Measurements from ENCODE around the gene APRT.
"Not testable (repeated sequence)": the region's sequence is repeated elsewhere in the genome, so short reads cannot be mapped to it uniquely, and the experiment has no call there.

Gene APRT

DNA sequence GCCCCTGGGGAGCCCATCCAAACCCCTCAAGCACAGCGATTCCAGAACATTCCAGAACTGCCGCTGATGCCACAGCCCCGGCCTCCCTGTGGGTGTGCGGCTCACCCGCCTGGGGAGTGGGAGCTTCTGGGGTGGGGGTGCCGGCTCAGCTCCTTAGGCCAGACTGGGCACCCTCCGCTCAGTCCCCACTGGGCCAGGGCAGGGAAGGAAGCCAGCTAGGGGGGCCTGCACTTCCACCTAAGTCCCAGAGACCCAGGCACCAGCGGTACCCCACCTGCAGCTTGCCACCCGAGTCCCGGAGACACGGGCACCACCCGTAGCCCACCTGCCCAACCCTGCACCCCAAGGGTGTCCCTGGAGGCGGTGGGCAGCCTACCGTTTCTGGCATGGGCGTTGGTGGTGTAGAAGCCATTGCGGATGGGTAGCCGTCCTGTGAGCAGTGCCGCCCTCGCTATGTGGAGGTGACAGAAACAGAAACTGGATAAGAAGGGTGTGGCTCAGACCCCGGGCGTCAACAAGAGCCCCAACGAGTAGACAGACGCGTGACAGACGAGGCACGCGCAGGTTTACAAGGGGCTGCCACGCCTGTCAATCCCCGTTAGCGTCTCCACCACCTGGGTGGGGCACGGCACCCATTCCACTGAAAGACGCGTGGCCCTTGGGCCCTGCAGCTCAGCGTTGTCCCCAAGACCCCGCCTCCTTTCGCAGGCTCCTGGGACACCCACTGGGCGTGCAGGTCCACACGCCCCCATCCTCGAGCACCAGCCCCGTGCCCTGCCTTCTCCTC is 30.0 kb upstream of the APRT start:
- DNase-seq: no peak

DNA sequence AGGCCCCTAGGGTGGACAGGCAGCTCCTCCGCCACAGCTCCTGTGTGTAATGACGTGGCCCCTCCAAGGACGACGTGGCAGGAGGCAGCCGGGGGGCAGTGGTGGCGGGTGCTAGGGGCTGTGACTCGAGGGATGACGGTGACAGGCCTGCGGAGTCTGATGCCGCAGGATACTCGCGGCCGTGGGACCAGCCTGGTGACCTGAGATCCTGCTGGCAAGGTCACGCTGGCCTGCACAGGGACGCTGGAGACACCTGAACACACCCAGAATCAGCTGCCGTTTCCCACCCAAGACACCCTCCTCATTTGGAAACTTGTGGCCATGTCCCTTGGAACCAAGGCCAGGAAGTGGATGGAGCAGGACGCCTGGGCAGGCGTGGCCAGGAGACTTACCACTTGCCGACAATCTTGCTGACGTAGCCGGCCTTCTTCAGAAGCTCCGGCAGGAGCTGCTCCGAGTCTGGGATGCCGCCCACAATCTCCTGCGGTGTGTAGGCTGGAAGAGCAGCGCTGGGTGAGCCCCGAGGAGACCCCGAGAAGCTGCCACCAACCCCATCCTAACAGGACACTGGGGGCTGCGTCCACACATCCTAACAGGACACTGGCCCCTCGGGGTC is 29.0 kb upstream of the APRT start:
- no peak for DNase-seq

DNA sequence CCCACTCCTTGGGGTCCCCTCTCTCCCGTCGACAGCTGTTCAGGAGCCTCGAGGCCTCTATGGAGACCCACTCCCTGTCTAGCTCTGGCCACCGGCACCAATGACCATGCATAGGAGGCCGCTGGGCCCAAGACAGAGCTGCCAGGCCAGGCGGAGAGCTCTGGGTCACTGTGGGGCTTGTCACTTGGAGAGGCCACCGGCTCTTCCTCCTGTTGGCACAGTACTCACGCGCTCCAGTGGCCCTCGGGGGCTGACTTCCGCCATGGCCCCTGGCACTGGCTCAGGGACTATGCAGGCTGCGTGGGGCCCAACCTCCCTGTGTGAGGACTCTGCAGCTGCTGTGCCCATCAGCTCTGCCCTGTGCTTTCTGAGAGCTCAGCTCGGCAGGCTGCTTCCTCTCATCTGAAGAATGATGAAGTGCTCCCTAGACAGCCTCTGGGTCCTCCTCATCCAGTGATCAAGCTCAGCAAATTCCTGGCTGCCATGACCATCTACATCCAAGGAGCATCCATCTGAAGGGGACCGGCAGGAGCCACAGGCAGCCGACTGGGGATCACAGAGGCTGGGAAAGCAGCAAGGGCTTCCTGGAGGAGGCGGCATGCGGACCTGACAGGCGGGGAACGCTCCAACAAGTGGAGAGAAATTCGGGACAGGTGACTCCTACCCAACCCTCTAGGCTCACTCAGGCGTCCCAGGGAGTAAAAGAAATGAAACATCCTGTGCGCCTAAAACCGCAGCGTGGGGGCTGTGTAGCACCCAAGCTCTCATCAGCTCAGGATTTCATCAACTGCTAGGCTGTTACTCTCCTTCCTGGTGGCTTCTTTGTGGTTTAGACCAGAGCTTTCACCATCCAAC is 28.2 kb upstream of the APRT start:
- no peak for DNase-seq

DNA sequence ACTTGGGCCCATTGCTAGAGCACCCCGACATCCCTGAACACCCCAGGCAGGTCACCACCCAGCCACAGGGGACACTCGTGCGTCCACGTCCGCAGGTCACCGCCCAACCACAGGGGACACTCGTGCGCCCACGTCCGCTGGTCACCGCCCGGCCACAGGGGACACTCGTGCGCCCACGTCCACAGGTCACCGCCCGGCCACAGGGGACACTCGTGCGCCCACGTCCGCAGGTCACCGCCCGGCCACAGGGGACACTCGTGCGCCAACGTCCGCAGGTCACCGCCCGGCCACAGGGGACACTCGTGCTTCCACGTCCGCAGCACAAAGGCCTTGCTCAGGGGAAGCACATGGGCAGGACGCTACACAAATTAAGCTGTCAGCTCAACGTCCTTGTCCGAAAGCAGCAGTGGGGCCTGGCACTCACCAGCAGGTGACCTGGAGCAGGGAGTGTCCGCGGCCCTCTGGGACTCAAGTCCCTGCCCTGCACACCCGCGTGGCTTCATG is 27.4 kb upstream of the APRT start:
- DNase-seq: no peak

DNA sequence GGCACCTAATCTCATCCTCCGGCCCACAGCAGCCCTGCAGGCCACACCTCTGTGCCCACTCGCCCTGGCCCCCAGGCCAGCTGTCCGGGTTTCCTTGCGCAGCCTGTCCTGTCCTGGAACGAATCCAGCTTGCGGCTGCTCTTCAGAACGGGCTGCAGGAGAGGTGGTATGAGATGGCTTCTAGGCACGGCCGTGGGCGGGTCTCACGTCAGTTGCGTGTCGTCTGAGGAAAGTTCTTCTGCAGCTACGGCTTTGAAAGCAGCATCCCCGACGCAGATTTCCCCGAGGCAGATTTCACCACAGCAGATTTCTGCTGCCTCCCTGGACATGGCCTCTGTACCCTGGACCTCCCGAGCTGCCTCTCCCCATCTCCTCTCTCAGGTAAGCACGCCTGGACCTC is 26.8 kb upstream of the APRT start:
- DNase-seq: no peak

DNA sequence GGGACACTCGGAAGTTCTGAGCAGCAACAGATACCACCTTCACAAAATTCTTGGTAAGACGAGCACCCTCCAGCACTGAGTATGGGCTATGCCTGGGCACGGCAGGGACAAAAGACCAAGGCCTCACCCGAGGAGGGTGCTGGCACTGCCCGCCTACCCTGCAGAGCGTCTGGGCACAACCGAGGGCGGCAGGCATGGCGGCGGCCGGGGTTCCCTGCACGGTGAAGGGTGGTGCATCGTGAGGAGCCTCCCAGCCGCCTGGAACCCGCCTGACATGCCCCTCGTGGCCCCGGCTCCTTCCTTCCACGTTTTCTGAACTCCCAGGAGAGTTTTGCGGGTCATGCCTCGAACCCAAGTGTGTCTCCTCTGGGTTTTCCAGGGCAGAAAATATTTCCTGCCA is 26.1 kb upstream of the APRT start:
- no peak for DNase-seq

DNA sequence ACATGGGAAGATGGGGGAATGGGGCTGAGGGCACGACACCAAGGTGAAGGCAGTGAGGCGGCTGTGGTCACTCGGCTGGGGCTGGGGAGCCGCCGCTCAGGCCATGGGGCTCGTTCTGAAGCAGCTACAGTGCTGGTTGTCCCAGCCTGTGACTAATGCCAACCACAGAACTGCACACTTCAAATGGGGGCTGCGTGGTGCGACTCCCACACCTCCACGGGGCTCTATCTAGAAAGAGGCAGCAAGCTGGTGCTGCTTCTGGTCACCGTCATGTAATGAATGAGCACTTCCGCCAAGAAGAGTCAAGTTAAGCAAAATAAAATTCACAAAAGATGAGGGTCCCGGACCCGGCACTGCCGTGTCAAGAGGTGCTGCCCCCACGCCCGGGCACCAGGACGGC is 25.1 kb upstream of the APRT start:
- DNase-seq: no peak

DNA sequence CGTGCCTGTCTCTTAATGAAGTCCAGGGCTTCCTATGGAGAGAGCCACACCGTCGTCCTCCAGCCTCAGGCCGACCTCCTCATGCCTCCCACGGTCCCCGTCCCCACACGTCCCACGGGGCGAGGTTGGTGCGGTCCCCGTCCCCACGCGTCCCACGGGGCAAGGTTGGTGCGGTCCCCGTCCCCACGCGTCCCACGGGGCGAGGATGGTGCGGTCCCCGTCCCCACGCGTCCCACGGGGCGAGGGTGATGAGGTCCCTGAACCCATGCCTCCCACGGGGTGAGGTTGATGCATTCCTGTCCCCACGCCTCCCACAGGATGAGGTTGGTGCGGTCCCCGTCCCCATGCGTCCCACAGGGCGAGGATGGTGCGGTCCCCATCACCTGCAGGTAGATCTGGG is 24.1 kb upstream of the APRT start:
- no peak for DNase-seq

DNA sequence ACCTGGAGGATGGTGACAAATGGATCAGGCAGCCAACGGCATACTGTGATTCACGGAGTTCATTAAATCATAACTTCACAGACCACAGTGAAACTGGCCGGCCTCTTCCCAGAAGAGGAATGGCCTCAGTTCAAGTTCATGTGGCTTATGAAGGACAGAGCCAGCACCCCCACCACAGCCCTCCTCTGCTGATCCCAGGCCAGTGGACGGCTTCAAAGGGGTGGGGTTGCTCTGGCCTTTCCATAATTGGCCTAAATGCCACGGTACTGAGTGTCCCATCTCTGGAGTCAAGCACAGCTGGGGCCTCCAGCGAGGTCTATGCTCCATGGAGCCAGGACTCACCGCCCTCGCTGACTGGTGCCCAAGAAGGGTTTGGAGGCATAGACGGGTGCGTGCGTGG is 23.7 kb upstream of the APRT start:
- no peak for DNase-seq

DNA sequence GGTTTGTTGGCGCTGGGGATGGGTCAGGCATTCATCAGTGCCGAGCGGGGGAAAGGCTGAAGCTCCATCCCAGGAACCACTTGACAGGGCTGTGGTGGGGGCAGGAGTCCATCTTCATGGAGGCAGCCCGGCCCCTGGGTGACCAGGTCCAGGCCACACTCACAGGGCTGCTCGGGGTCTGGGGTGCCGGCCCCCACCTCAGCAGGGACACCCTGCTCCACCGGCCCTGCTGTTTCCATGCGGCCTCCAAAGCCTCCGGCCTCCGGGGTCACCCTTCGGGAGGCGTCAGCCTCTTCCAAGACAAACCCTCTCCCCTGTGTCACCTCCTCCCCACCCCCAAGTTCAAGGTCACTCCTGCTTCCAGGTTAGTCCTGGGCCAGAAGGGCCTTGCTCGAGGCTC is 22.9 kb upstream of the APRT start:
- DNase-seq: no peak

DNA sequence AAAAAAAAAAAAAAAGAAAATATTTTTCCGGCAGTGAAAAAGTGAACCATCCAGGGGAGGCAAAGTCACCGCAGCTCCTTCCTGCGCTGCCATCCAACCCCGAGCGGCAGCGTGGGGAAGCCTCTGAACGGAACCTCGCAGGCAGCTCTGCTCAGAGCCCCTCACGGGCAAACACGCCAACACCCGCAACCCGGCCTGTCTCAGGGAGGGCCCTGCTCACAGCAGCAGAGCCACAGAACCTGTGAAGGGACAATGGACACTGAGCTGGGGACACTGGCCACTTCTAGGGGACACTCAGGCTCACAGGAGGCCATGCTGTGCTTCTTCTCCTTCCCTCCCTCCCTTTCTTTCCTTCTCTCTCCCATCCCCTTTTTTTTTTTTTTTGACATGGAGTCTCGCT is 21.4 kb upstream of the APRT start:
- no peak for DNase-seq

DNA sequence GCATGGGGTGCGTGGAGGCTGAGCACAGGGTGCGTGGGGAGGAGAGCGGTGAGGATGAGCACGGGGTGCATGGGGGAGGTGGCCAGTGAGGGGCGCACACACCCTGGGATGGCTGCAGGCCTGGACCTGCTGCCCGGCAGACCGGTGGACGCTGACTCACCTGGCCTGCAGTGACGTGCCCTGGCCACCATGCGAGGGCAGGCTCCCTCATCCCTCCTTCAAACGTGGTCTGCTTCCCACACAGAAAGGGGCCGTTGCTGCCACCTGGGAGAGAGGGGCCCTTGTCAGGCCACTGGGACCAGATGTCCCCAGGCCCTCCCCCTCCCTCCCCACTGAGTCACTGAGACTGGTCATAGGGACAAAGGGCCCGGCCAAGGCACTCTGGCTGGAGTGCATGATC is 20.1 kb upstream of the APRT start:
- no peak for DNase-seq

DNA sequence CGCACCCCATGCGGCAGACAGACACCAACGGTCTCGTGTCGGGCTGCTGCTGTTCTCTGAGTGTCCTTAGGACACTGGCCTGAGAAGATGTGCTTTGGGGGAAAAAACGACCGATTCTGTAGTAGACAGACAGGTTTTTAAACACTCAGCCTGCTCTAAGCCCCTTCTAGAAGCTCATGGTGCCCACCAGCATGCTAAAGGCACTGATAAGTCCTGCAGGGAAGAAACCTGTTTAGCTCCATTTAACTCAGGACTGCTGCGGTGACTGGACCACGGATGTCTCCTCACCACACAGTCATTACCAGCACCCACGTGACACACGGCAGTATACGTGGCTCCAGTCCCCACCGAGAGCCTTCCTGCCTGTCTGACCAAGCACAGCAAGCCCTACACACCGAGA is 19.1 kb upstream of the APRT start:
- DNase-seq: no peak

DNA sequence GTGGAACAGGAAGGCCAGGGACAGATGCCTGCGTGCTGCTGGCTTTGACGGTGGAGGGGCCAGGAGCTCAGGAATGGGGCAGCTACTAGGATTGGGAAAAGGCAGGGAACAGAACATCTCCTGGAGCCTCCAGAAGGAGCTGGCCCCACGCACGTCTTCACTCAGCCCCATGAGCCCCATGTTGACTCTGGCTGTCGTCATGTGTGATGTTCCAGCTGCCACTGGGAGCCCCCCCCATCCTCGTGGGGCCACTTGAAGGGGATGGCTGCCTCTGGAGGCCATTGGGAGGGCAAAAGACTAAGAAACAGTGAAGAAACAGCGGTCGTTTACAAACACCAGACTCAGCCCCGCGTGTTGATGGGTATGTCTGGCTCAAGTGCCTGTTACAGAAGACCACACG is 18.5 kb upstream of the APRT start:
- no peak for DNase-seq

DNA sequence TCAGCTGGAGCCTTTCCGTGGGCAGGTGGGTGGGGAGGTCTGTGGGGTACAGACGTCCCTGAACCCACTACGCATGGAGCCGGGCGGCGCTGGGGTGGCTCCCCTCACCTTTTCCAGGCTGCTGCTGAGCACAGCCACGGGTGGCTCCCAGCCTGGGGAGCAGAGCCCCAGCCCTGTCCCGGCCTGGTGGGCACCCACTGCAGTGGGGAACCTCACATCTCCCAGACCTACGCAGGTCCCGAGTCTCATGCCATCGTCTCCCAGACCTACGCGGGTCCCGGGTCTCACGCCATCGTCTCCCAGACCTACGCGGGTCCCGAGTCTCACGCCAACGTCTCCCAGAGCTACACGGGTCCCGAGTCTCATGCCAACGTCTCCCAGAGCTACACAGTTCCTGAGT is 17.0 kb upstream of the APRT start:
- DNase-seq: no peak

DNA sequence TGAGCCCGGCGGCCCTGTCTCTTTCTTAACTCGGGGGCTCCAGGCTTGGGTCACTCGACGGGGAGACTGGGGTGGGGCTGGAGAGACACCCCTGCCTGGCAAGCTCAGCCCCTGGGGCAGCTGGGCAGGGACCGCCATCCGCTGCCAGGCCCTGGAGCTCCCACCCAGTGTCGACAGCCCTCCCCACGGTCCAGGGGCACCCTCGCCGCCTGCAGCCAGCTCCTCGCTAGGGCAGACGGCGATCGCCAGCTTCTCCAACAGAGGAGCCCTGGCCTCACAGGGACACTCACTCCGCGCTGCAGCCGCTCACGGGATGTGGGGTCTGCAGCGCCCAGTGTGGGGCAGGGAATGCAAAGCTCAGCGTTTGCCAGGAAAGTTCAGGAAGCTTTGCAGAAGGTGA is 16.0 kb upstream of the APRT start:
- no peak for DNase-seq

DNA sequence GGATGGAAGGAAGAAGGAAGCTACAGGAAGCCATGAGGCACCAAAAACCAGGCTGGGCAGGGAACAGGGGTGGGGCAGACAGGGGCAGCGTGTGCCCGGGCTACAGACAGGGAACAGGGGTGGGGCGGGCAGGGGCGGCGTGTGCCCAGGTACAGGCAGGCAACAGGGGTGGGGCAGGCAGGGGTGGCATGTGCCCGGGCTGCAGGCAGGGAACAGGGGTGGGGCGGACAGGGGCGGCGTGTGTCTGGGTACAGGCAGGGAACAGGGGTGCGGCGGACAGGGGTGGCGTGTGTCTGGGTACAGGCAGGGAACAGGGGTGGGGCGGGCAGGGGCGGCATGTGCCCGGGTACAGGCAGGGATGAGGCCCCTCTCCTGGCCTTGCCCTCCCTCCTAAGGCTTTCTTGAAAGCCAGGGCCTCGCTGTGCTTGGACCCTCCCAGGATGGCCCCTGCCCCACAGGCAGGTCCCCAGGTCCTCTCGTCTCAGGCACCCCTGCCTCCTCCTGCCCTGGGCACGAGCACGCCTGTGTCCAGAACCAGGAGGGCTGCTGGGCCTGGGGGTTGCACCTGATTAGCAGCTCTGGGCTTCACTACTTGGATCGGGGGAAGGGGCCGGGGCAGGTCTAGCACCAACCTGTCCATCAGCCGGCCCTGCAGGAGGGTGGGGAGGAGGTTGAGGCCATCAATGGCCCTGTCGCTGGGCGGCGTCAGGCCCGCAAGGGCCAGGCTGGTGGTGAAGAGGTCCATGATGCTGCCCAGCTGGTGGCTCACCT is 14.5 kb upstream of the APRT start:
- no peak for DNase-seq

DNA sequence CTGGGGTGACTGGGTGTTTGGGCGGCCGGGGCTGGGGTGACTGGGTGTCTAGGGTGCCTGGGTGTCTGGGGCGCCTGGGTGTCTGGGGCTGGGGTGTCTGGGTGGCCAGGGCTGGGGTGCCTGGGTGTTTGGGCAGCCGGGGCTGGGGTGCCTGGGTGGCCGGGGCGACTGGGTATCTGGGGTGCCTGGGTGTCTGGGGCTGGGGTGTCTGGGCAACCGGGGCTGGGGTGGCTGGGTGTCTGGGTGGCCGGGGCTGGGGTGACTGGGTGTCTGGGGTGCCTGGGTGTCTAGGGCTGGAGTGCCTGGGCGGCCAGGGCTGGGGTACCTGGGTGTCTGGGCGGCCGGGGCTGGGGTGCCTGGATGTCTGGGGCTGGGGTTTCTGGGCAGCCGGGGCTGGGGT is 13.4 kb upstream of the APRT start:
- no peak for DNase-seq

DNA sequence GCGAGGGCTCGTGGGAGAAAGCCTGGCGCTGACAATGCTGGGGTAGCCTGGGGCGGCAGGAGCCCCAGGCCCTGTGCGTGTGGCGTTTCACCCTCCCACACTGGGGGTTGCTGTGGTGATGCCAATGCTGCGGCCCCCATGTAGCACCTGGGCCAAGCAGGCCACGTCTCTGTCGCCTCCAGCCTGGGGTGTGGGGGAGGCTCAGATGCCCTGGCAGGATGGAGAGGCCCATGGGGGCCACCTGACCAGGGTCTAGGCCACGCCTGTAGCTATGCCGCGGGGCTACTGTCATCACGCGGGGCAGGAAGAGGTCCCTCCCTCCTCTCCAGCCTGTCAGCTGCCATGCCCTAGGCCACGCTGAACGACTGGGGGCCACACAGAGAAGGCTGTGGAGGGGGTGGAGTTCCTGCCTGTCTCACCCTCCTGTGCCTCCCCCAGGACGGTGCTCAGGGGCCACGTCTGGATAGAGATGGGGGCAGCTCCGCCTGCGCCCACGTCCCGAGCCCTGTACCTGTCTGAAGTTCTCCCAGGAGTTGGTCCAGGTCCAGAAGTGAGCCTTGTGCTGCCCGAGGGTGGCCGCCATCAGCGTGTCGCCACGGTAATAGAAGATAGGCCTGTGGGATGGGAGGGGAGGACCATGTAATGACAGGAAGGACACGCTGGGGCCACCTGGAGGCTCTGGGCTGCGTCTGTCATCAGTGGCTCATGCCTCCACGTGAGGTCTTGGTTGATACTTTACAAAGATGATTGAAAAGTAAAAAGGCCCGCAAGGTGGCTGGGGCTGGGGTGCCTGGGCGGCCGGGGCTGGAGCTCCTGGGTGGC is 12.7 kb upstream of the APRT start:
- DNase-seq: no peak

DNA sequence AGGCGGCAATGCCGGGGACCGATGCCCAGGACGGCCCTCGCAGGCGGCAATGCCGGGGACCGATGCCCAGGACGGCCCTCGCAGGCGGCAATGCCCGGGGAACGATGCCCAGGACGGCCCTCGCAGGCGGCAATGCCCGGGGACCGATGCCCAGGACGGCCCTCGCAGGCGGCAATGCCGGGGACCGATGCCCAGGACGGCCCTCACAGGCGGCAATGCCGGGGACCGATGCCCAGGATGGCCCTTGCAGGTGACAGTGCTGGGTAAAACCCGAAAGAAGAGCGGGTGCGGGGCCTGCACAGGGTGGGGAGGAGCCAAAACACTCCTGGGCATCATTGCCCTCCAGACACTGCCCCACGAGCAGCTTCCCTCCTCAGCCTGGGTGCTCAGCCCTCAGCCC is 11.9 kb upstream of the APRT start:
- not testable (repeated sequence) for DNase-seq

DNA sequence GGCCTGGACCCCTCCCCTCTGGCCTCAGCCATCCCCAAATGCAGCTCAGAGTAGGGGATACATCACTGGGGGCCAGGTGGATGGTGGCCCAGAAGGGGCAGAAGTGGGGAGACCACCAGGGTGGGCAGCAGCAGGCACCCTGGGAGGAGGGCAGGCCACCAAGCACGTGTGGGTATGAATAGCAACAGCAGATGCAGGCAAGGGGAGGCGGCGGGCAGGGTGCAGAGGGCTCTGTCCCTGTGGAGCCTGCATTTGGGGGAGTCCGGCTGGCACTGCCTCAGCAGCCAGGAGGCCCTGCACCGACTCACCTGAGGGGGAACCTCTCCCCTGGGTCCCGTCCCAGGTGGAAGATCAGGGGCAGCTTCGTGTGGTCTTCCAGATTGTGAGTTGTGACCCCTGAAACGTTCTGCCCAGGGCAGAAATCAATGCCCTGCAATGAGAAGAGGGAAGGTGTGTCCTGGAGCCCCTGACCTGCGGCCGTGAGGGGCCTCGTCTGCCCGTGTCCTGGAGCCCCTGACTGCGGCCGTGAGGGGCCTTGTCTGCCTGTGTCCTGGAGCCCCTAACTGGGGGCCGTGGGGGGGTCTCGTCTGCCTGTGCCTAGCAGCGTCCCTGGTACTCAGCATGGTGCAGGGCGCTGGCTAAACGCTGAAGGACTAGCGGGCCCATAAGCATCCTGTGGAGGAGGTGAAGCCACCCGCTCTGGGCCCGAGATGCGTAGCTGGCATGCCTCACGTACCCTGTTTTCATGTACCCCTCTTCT is 10.7 kb upstream of the APRT start:
- no peak for DNase-seq

All from NCI-H2107 (cell line).